Measurements from ENCODE around the gene MED4.
"Not testable (repeated sequence)": the region's sequence is repeated elsewhere in the genome, so short reads cannot be mapped to it uniquely, and the experiment has no call there.

The MED4 gene

GRCh38 chr13:48093588-48093987 lies 1.3 kb downstream of the MED4 start:
- DNase-seq, result no peak

GRCh38 chr13:48086272-48086671 lies 8.6 kb downstream of the MED4 start:
- no peak for DNase-seq

- DNase-seq, result no peak
These were observed 13.2 kb downstream of the MED4 start for GRCh38 chr13:48081739-48082138.

DNA sequence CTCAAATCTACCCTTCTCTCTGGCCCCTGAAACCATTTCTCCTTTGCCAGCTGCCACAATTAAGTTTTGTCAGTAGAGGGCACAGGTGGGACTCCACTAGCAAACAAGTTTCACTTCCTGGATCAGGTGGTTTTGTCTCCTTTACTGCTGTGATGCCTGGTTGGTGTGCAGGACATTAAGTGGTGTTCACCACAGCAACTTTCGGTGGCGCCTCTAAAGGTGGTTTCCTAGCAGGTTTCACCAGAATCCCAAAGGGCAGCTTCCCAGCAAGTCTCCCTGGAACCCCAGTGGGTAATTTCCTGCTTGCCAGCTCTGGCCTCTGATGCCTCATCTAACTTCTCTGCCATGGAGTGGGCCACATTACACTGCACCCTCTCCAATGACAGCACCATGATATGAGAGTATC lies 16.6 kb downstream of the MED4 start:
- no peak for DNase-seq

DNA sequence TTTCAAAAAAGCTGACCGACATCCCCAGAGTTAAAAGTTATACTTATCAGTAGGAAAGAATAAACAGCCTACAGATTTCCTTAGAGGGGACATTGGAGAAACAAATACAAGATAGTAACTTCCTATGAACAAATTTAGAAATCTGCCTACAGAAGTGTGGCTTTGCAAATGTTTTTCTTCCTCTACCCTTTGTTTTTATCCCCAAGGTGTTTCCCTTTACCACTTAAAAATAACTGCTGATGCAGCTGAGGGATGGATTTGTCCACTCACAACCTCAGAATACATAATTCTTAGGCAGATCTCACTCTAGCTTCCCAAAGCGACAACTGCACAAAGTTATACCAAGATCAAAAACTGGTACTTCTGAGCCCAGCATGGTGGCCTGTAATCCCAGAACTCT lies 20.9 kb downstream of the MED4 start:
- no peak for DNase-seq

GRCh38 chr13:48072787-48073186 lies 22.1 kb downstream of the MED4 start:
- no peak for DNase-seq

- no peak for DNase-seq
These were observed 22.6 kb downstream of the MED4 start for GRCh38 chr13:48072304-48072703.

GRCh38 chr13:48070942-48071341 lies 24.0 kb downstream of the MED4 start:
- DNase-seq, result no peak

GRCh38 chr13:48069573-48069972 lies 25.3 kb downstream of the MED4 start:
- DNase-seq, result no peak

- no peak for DNase-seq
These were observed 26.0 kb downstream of the MED4 start for GRCh38 chr13:48068952-48069351.

DNA sequence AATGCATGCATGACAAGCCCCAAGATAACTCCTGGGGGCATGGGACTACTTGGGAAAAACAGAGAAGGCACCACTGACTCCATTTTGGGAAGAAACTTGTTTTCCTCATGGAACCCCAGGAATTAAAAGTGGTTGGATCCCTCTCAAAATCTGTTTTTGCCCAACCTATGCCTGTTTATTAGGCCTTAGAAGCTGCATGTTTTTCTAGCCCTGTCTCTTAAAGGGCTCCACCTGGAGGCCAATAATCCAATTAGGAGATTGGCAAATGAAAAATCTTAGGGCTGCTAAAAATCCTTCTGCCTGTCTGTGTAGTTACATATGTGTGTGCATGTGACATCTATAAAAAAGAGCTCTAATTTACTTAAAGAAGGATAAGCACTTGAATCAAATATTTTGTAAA lies 26.9 kb downstream of the MED4 start:
- DNase-seq, result no peak

- no peak for DNase-seq
These were observed 28.5 kb downstream of the MED4 start for GRCh38 chr13:48066310-48066989.

GRCh38 chr13:48059951-48060350 lies 35.0 kb downstream of the MED4 start:
- not testable (repeated sequence) for DNase-seq

GRCh38 chr13:48058536-48058935 lies 36.4 kb downstream of the MED4 start:
- DNase-seq, result not testable (repeated sequence)

DNA sequence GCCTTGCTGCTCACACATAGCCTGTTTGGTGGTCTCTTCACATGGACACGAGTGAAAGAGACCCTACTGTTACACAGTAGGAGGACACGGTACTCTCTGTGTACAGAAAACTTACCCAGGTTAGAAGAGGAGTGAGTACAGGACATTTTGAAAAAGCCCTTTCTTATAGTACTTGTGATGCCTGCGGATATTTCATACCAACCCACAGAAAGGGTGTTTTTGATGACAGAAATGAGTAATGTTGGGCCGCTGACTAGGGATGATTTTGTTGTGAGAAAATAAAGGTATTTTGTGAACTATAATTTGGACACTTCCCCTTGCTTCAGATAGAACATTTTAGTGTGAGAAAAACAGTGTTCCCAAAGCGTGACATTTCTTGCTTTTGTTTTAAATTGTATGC lies 39.2 kb downstream of the MED4 start:
- DNase-seq, result no peak

- DNase-seq, result no peak
These were observed 40.3 kb downstream of the MED4 start for GRCh38 chr13:48054601-48055000.

GRCh38 chr13:48050550-48050949 lies 44.4 kb downstream of the MED4 start:
- DNase-seq, result no peak

GRCh38 chr13:48043789-48044503 lies 51.0 kb downstream of the MED4 start:
- DNase-seq, result no peak

DNA sequence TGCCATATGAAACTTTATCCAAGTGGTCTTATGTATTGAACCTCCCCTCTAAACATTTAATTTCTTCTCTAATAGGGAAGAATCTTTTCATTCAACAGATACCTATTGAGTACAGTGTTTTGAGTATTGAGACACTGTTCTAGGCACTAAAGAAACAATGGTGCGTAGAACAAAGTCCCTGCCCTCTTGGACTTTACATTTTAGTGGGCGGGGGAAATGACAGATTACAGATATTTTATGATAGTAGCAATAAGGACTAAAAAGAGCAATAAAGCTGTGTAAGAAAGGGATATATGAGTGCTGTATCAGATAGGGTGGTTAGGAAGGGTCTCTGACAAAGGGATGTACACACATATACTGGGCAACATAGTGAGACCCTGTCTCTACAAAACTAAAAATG lies 52.0 kb downstream of the MED4 start:
- no peak for DNase-seq

- no peak for DNase-seq
These were observed 54.0 kb downstream of the MED4 start for GRCh38 chr13:48040896-48041295.

DNA sequence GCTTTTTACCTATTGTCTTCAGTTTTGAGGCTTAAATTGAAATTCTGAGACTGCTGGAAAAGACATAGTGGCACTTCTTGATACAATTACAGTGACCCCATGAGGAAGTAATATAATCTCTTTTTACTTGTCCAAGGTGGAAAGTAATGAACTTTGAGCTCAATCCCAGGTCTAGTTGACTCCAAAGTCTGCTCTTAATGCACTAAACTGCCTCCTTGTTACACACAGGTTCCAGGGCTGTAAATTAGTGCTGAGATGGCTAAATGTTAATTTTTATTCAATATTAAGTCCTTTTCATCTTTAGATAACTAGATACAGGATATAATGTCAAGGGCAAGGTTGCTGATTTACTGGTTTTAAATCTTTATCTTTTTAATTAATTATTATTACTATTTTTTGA lies 54.9 kb downstream of the MED4 start:
- no peak for DNase-seq

DNA sequence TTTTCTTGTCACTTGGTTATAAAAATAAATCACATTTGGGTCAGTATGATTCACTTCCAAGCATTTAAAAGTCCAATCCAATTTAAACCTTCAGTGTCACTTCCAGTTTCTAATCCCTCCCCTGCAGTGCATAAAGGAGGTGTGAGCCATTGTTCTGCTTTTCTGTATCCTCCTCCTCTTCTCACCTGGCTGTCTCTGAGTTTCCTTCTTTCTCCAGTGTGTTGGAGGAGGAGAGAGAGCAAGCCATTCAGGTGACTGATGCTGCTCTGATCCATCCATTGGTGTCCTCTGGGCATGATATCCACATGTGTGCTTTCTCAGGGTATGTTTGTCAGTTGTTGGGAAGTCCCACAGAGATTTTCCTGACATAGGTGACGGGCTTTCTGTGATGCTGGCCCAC lies 56.1 kb downstream of the MED4 start:
- DNase-seq, result no peak

GRCh38 chr13:48037346-48038173 lies 57.3 kb downstream of the MED4 start, which contains the start of gene NUDT15:
TSS of gene NUDT15 (plus strand) at chr13:48037726. CDS start at chr13:48037747, 21 bp downstream.
- peak; percentile 81 for DNase-seq

DNA sequence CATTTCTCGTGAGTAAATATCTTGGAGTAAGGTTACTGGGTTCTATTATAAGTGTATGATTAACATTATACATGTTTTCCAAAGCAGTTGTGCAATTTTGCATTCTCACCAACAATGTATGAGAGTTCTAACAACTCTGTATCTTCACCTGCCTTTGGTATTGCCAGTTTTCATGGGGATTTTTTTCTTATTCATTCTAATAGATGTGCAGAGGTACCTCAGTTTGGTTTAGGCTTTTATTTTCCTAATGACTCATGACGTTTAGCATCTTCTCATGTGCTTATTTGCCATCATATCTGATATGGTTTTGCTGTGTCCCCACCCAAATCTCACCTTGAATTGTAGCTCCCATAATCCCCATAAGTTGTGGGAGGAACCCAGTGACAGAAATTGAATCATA lies 65.0 kb downstream of the MED4 start:
- DNase-seq, result no peak

All from NCI-H2029 (cell line).